Left kidney (tissue), 2 donors: ENCODE measurements around the gene GTF2A2. TPM values are rescaled to one million over a fixed set of nuclear protein-coding genes. Genes with fewer than 3 reads are reported as not detected.
A peak's percentile ranks its signal among the peaks of the same experiment; 100 is the strongest.

Experiments used
- DNase-seq: peaks from one replicate; pipeline ENCODE4 v3.0.0-alpha.2; 2013
- polyA plus RNA-seq: library from polyadenylated mRNA; unstranded; fragments of 120-200 nt; gene quantifications from one replicate; pipeline ENCODE4 v1.2.1, GENCODE V29; 2013; ENCODE audit not compliant: insufficient read length

GTF2A2 gene
- polyA plus RNA-seq, 1 donor: 132 TPM

DNA sequence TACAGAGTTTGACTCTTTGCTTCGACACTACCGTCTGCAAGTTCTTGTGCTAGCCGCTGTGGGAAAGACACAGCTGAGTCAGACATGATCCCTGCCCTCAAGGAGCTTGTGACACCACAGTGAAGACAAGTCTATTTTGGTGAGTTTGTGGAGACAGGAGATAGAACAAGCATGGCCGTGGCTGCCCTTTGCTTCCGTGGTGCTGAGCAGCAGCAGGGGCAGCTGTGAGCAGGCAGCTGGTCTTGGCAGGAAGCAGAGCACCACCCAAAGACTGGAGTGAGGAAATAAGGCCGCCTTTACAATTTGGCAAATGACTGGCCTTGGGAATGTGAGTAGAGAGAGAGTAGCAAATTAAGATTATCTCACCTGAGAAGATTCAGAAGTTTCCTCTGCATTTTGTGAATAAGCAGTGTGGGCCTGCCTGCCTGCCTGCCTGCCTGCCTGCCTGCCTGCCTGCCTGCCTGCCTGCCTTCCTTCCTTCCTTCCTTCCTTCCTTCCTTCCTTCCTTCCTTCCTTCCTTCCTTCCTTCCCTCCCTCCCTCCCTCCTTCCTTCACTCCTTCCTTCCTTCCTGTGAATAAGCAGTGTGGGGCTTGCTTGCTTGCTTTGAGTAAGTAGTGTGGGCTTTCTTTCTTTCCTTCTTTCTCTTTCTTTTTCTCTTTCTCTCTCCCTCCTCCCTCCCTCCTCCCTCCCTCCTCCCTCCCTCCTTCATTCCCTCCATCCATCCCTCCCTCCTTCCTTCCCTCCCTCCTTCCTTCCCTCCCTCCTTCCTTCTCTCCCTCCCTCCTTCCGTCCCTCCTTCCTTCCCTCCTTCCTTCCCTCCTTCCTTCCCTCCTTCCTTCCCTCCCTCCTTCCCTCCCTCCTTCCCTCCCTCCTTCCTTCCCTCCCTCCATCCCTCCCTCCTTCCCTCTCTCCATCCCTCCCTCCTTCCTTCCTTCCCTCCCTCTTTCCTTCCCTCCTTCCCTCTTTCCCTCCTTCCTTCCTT is 47.3 kb downstream of the GTF2A2 start:
- no peak for DNase-seq

DNA sequence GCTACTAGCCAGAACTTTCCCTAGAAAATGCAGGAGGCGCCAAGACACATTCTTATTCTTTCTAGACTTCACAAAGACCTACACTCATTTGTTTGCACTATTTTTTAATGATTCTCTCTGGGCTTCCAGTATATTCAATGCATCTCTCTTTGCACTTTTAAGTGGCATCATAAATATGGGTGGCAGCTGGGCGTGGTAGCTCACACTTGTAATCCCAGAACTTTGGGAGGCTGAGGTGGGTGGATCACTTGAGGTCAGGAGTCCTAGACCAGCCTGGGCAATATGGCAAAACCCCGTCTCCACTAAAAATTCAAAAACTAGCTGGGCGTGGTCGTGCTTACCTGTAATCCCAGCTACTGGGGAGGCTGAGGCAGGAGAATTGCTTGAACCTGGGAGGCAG is 51.3 kb downstream of the GTF2A2 start:
- no peak for DNase-seq

DNA sequence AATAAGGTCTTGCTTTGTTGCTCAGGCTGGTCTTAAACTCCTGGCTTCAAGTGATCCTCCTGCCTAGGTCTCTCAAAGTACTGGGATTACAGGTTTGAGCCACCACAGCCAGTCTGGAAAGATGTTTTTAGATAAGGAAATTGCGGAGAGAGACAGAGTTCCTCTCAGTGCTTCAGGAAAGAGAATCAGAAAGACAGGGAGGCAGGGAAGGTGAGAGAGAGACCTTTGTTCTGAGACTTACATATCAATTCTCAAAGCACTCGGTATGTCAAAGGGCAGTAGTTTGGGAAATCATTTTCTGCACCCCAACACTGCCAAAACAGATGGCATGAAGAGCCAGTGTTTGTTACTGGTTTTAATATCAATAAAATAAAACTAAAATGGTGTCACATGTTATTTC is 58.9 kb downstream of the GTF2A2 start:
- DNase-seq: no peak

DNA sequence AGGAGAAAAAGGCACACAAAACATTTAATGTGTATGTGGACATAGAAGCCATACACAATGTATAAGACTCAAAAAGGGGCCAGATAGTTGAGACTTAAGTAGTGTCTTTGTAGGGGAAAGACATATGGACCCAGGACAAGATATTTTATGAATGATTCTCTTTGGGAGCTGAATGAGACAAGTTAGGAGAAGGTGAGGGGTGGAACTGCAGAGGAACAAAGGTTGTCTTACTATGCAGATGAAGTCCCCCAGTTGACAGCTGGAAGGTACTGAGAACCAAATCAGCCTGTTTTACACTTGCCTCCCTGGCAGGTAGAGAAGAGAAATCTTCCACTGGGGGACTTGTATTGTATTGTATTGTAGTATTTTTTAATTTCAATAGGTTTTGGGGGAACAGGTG is 60.7 kb downstream of the GTF2A2 start:
- no peak for DNase-seq

DNA sequence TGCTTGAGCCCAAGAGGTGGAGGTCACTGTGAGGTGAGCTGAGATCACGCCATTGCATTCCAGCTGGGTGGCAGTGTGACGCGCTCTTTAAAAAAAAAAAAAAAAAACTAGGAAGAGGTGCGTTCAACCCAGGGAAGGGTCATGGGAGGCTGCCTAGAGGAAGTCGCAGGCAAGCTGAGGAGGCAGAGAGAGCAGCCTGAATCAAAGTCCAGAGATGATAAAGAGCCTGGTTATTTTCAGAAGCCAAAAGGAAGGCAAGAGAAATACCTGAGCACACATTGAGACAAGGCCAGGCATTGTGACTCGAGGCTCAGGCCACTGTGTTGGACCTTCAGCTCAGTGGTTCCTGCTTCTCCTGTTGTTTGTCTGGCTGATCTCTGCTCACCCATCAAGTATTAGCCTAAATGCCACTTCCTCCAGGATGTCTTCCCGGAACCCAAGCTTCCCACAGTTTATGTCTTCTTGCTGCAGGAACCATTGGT is 61.8 kb downstream of the GTF2A2 start:
- no peak for DNase-seq

DNA sequence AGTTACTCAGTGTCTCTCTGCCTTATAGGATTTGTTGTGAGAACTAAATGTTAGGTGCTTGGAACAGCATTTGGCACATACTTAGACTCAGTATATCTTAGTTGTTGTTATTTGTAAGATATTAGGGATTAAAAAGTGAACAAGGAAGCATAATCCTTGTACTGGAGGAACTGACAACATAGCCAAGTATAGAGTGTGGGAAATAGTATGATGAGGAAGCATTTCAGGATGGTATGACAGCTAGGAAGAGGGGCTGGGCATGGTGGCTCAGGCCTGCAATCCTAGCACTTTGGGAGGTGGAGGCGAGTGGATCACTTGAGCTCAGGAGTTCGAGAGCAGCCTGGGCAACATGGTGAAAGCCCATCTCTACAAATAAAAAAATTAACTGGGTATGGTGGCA is 62.3 kb downstream of the GTF2A2 start:
- DNase-seq: no peak

DNA sequence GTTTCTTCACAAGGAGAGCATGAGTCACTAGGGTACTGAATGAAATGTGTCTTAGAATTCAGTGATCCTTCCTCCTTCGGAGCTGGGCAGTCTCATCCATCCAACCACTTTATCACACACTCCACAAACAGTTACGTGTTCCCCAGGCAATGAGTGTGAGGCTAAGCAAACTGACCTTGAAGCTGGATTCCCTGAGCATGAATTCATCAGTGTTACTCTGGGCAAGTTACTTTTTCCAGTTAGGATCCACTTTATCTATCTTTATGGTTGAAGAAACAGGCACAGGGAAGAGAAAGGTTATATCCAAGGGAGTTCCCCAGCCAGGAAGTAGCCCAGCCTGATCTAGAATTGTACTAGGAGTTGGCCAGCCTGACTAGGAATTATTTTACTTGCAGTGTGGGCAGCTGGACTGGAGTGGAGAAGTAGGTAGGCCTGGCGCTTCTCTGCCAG is 62.8 kb downstream of the GTF2A2 start:
- DNase-seq: peak; percentile 1

DNA sequence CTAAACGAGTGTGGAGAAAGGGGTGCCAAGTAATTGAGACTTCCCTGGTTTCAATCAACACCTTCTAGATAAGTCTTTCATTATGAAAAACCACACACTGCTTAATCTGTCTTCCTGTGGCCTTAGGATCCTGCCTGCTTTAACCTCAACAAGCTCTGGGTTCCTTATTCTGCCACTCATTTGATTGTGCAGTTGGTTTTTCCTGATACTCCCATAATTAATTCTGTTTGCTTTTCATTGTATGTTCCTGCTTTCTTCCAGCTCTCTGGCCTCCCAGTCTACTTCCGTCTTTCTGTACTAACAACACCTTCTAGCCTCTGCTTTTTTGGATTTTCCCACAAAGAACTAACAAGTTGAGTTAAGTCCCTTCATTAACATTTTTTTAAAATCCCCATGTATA is 66.0 kb downstream of the GTF2A2 start:
- no peak for DNase-seq

DNA sequence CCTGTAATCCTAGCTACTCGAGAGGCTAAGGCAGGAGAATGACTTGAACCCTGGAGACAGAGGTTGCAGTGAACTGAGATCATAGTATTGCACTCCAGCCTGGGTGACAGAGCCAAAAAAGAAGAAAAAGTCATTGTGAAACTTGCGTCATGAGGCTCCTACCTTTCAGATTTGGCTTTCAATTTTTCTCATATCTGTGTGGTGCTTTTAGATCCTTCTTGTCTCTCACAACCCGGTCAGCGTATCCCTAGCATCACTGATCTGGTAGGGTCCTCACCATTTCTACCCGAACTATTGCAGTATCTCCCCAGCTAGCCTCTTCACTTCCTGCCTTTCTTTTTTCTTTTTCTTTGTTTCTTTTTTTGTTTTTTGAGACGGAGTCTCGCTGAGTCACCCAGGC is 67.3 kb downstream of the GTF2A2 start:
- no peak for DNase-seq

Other genes starting within 250 kb of the GTF2A2 start
- gene FAM81A, start 219.3 kb downstream of the GTF2A2 start, polyA plus RNA-seq: 30.7 TPM
- gene GCNT3, start 45.7 kb downstream of the GTF2A2 start, polyA plus RNA-seq: 0.57 TPM
- 86.5 TPM for gene BNIP2, start 31.8 kb upstream of the GTF2A2 start, polyA plus RNA-seq